Nephron (organoid): Measurements from ENCODE around the gene KDM5B.

Experiments
- H3K27ac Mint-ChIP-seq, 3 experiments: 2 replicates each; pipeline ENCODE4 v1.8.0; 2020; ENCODE audit warnings: mixed read lengths in 3 of 3, mild to moderate bottlenecking in 2 of 3, moderate library complexity in 1 of 3
- H3K27me3 Mint-ChIP-seq: 2 replicates; pipeline ENCODE4 v1.8.0; 2021; ENCODE audit warnings: low read depth, mild to moderate bottlenecking, moderate library complexity, mixed read lengths
- H3K36me3 Mint-ChIP-seq: 2 replicates; pipeline ENCODE4 v1.8.0; 2020; ENCODE audit warnings: low read depth, mixed read lengths
- H3K4me1 Mint-ChIP-seq: 2 replicates; pipeline ENCODE4 v1.8.0; 2020; ENCODE audit warnings: mixed read lengths
- H3K4me3 Mint-ChIP-seq, 3 experiments: 2 replicates each; pipeline ENCODE4 v1.8.0; 2020; ENCODE audit warnings: mild to moderate bottlenecking in 3 of 3, mixed read lengths in 3 of 3, moderate library complexity in 2 of 3
- H3K9me3 Mint-ChIP-seq: 2 replicates; pipeline ENCODE4 v1.8.0; 2020; ENCODE audit warnings: mixed read lengths
- CTCF ChIP-seq, 3 experiments: fragments of 200-600 bp; sonication (generic); IDR thresholded peaks; one replicate each; pipeline ENCODE4 v1.5.0; 2021; ENCODE audit warnings: antibody characterized with exemption in 3 of 3; ENCODE audit not compliant: unreplicated experiment in 3 of 3

Gene KDM5B

GRCh38 chr1:202810615-202811295, 2.5 kb upstream of the KDM5B start, which contains the start of gene PCAT6:
TSS of gene PCAT6 (plus strand) at chr1:202810954.
- peak within 1 kb of the TSS; percentile 88 to 96 (median 93) for H3K4me3 Mint-ChIP-seq
- peaks cover 35% of the 10 kb centered on the region for H3K4me1 Mint-ChIP-seq

GRCh38 chr1:202810193-202810614, 2.0 kb upstream of the KDM5B start:
- peak overlapping the region; percentile 64 to 94 (median 83) for H3K27ac Mint-ChIP-seq
- H3K4me3 Mint-ChIP-seq = peak overlapping the region; percentile 88 to 96 (median 93)
- no peaks in the 10 kb centered on the region for H3K36me3 Mint-ChIP-seq
- no peaks in the 10 kb centered on the region for H3K27me3 Mint-ChIP-seq
- no peak for TF ChIP-seq CTCF (IDR thresholded peaks at IDR 0.05; ENCODE audit: unreplicated experiment in 3 of 3)
- no peaks in the 10 kb centered on the region for H3K9me3 Mint-ChIP-seq
- H3K4me1 Mint-ChIP-seq = peaks cover 40% of the 10 kb centered on the region

More at GRCh38 chr1:202810615-202811295, 2.5 kb upstream of the KDM5B start, which contains the start of gene PCAT6:
- Mint-ChIP-seq H3K27ac (peak within 1 kb of the TSS; percentile 64 to 94 (median 83)), H3K9me3 (no peaks in the 10 kb centered on the region), H3K36me3 (no peaks in the 10 kb centered on the region), H3K27me3 (peaks cover 1% of the 10 kb centered on the region)
- TF ChIP-seq CTCF (IDR thresholded peaks at IDR 0.05; ENCODE audit: unreplicated experiment in 3 of 3) = no peak

GRCh38 chr1:202809597-202810159, 1.5 kb upstream of the KDM5B start:
- TF ChIP-seq CTCF (IDR thresholded peaks at IDR 0.05; ENCODE audit: unreplicated experiment in 3 of 3) = no peak
- H3K27ac Mint-ChIP-seq = peak overlapping the region; percentile 64 to 94 (median 83)
- H3K4me1 Mint-ChIP-seq = peaks cover 45% of the 10 kb centered on the region
- no peaks in the 10 kb centered on the region for H3K9me3 Mint-ChIP-seq
- no peaks in the 10 kb centered on the region for H3K36me3 Mint-ChIP-seq
- peak overlapping the region; percentile 88 to 96 (median 93) for H3K4me3 Mint-ChIP-seq
- no peaks in the 10 kb centered on the region for H3K27me3 Mint-ChIP-seq

- Mint-ChIP-seq H3K27me3 (no peaks in the 10 kb centered on the region), H3K36me3 (no peaks in the 10 kb centered on the region), H3K4me1 (peaks cover 60% of the 10 kb centered on the region), H3K27ac (peak overlapping the region in 1 of 3 experiments; percentile 83), H3K9me3 (no peaks in the 10 kb centered on the region), H3K4me3 (peak overlapping the region; percentile 88 to 96 (median 93))
- TF ChIP-seq CTCF (IDR thresholded peaks at IDR 0.05; ENCODE audit: unreplicated experiment in 3 of 3) = no peak
Measured at GRCh38 chr1:202807451-202807925, 733 bp downstream of the KDM5B start.

- Mint-ChIP-seq H3K4me1 (peaks cover 58% of the 10 kb centered on the region), H3K4me3 (peak overlapping the region; percentile 88 to 96 (median 93)), H3K36me3 (no peaks in the 10 kb centered on the region), H3K9me3 (no peaks in the 10 kb centered on the region), H3K27ac (peak overlapping the region; percentile 83 to 97 (median 95)), H3K27me3 (no peaks in the 10 kb centered on the region)
- no peak for TF ChIP-seq CTCF (IDR thresholded peaks at IDR 0.05; ENCODE audit: unreplicated experiment in 3 of 3)
Measured at GRCh38 chr1:202806845-202807450, 1.3 kb downstream of the KDM5B start.
